Ammon's horn (tissue), 1 donor: ENCODE data around the gene TCTN1.
"Not testable (repeated sequence)": the region's sequence is repeated elsewhere in the genome, so short reads cannot be mapped to it uniquely, and the experiment has no call there.

Source experiments
- DNase-seq: peaks from one replicate; pipeline ENCODE4 v3.0.0-alpha.2; 2016; ENCODE audit warnings: low spot score

The TCTN1 gene

GRCh38 chr12:110613771-110614684 lies at the start of gene TCTN1:
TCTN1 (plus strand) TSS chr12:110614129; CDS start chr12:110614183, 54 bp downstream.
- DNase-seq = peak; percentile 96

GRCh38 chr12:110564471-110564991 lies 49.4 kb upstream of the TCTN1 start:
- DNase-seq = no peak

GRCh38 chr12:110565894-110566871 lies 47.7 kb upstream of the TCTN1 start:
- DNase-seq = peak; percentile 62

- no peak for DNase-seq
Observed at GRCh38 chr12:110566993-110567392, 46.9 kb upstream of the TCTN1 start.

GRCh38 chr12:110568752-110569151 lies 45.2 kb upstream of the TCTN1 start:
- no peak for DNase-seq

GRCh38 chr12:110569838-110570237 lies 44.1 kb upstream of the TCTN1 start:
- DNase-seq = not testable (repeated sequence)

- DNase-seq = not testable (repeated sequence)
Observed at GRCh38 chr12:110570798-110571197, 43.1 kb upstream of the TCTN1 start.

GRCh38 chr12:110574044-110574443 lies 39.9 kb upstream of the TCTN1 start:
- no peak for DNase-seq

GRCh38 chr12:110574717-110575230 lies 39.2 kb upstream of the TCTN1 start:
- not testable (repeated sequence) for DNase-seq

GRCh38 chr12:110575326-110575725 lies 38.6 kb upstream of the TCTN1 start:
- no peak for DNase-seq

GRCh38 chr12:110576504-110576903 lies 37.4 kb upstream of the TCTN1 start:
- no peak for DNase-seq

GRCh38 chr12:110577864-110578693 lies 35.9 kb upstream of the TCTN1 start:
- no peak for DNase-seq

- no peak for DNase-seq
Observed at GRCh38 chr12:110578694-110579534, 35.0 kb upstream of the TCTN1 start.

GRCh38 chr12:110579535-110580253 lies 34.2 kb upstream of the TCTN1 start:
- DNase-seq = no peak

- DNase-seq = no peak
Observed at GRCh38 chr12:110581931-110582275, 32.0 kb upstream of the TCTN1 start.

- peak; percentile 63 for DNase-seq
Observed at GRCh38 chr12:110582276-110583136, 31.4 kb upstream of the TCTN1 start.

GRCh38 chr12:110583137-110584059 lies 30.5 kb upstream of the TCTN1 start, which contains the start of gene PPTC7:
PPTC7 (minus strand) TSS chr12:110583318; CDS start chr12:110583031, 287 bp downstream.
- DNase-seq = peak; percentile 98
